ENCODE results near the gene IL1R2. TPM values are rescaled to one million over a fixed set of nuclear protein-coding genes. Genes with fewer than 3 reads are reported as not detected.

Gene IL1R2
- total RNA-seq, 4 donors from 2014 or later = 2.1 to 13.1 (median 5.8) TPM

DNA sequence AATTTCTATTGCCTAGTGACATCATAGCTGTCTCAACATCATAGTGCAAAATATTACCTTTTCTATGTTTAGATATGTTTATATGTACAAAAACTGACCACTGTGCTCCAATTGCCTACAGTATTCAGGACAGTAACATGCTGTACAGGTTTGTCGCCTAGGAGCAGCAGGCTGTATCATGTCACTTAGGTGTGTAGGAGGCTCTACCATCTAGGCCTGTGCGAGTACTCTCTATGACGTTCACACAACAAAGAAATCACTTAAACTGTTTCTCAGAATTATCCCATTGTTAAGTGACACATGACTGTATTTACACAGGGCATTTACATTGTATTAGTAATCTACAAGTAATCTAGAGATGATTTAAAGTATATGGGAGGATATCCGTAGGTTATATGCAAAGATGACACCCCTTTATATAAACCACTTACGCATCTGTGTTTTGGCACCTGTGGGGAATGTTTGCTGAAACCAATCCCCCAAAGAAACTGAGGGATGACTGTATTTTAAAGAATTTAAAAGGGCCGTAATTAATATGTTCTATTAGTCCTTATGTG lies 24.7 kb downstream of the IL1R2 start:
- Histone ChIP-seq H3K27ac (no peak overlapping the region), H3K9me3 (no peaks in the 10 kb centered on the region), H3K4me3 (no peak overlapping the region), H3K36me3 (no peaks in the 10 kb centered on the region), H3K4me1 (peaks cover 2 to 3% of the 10 kb centered on the region in 2 donors), H3K27me3 (no peaks in the 10 kb centered on the region)
- in situ Hi-C loops (cut with MboI; ENCODE audit: low sequenced_read_pairs in 4 of 4) = loop anchor here in 2 of 4 donors (5.0 to 25.0 kb wide), 2 partner anchors 341 to 421 kb away; partner anchors contain the start of gene IL18R1 (in 1 of the 2)
- intact Hi-C loops (cut with DNase I; ENCODE audit: low total_unique reads) = loop anchor here (5.0 kb wide), 1 partner anchor 54 kb away; no protein-coding TSS in a partner anchor
- TF ChIP-seq POLR2A (IDR thresholded peaks at IDR 0.05) = no peak
- no peak for TF ChIP-seq CTCF (IDR thresholded peaks at IDR 0.05 in 4 of 5, conservative IDR thresholded peaks at IDR 0.05 in 1 of 5)
- DNase-seq = no peak
- no peak for ATAC-seq

GRCh38 chr2:102018823-102019445 lies 27.2 kb downstream of the IL1R2 start:
- no peak for TF ChIP-seq CTCF (IDR thresholded peaks at IDR 0.05 in 4 of 5, conservative IDR thresholded peaks at IDR 0.05 in 1 of 5)
- no peak for TF ChIP-seq POLR2A (IDR thresholded peaks at IDR 0.05)
- in situ Hi-C loops (cut with MboI; ENCODE audit: low sequenced_read_pairs in 4 of 4) = loop anchor here in 2 of 4 donors (5.0 to 25.0 kb wide), 2 partner anchors 338 to 418 kb away; partner anchors contain the start of gene IL18R1 (in 1 of the 2)
- no peaks in the 10 kb centered on the region for H3K9me3 ChIP-seq
- H3K27me3 ChIP-seq = no peaks in the 10 kb centered on the region
- no peaks in the 10 kb centered on the region for H3K36me3 ChIP-seq
- DNase-seq (no peak), ATAC-seq (no peak)
- peaks cover 3 to 8% of the 10 kb centered on the region in 2 donors for H3K4me1 ChIP-seq
- intact Hi-C loops (cut with DNase I; ENCODE audit: low total_unique reads) = loop anchor here (5.0 kb wide), 1 partner anchor 57 kb away; no protein-coding TSS in a partner anchor
- H3K27ac ChIP-seq = no peak overlapping the region
- no peak overlapping the region for H3K4me3 ChIP-seq

DNA sequence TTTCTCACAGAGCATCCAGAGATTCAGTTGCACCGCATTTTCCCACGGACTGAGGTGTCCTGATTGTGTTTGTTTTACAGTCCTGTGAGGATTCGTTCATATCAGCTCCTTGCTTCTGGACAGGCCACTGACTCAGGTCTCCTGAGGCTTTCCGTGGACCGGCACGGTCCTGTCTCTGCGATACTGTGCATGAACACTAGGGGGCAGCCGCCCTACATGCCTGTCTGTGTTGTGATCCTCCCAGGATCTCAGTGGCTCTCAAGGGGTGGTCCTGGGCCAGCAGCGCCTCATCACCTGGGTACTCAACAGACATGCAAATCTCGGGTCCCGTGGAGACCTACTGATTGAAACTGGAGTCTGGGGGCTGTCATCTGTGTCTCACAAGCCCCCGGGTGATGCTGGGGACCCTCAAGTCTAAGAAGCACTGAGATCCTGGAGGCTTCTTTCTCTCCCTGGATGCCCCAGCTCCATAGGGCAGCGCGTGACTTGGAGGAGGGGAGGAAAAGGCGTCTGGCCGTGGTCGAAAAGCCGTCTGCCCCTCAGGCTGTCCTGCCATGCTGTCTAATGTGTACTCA lies 28.9 kb downstream of the IL1R2 start:
- no peak overlapping the region for H3K4me3 ChIP-seq
- H3K27ac ChIP-seq = no peak overlapping the region
- peaks cover 3 to 19% of the 10 kb centered on the region in 2 donors for H3K4me1 ChIP-seq
- DNase-seq (peak; percentile 77 to 87), ATAC-seq (peak; percentile 82 to 97)
- TF ChIP-seq CTCF (IDR thresholded peaks at IDR 0.05 in 4 of 5, conservative IDR thresholded peaks at IDR 0.05 in 1 of 5) (peak; percentile 97 to 100 (median 98)), POLR2A (IDR thresholded peaks at IDR 0.05) (no peak)
- no peaks in the 10 kb centered on the region for H3K9me3 ChIP-seq
- no peaks in the 10 kb centered on the region for H3K27me3 ChIP-seq
- intact Hi-C loops (cut with DNase I; ENCODE audit: low total_unique reads) = loop anchor here (1.0 to 5.0 kb wide), 4 partner anchors 146 to 337 kb away; partner anchors contain the start of genes IL18R1 and IL1RL2
- in situ Hi-C loops (cut with MboI; ENCODE audit: low sequenced_read_pairs in 4 of 4) = loop anchor here (5.0 to 25.0 kb wide), 6 partner anchors 134 to 417 kb away; no protein-coding TSS in a partner anchor
- no peaks in the 10 kb centered on the region for H3K36me3 ChIP-seq

DNA sequence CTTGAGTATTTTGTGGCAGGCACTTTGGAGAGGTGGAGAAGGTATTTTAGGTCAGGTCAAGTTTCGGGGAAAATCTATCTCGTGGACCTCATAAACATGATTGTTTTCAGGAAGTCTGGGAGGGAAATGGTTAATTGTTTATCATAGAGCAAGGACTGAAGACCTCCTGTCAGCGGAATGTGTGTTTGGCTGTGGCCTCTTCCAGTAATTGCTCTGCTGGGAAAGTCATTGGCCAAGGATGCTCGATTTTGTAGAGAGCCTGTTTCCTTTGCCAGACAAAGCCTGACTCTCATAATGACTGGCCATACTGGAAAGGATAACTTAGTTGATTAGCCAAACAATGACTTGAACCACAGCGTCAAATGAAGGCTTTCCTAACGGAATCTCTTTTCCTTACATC lies 30.0 kb downstream of the IL1R2 start:
- H3K4me3 ChIP-seq = no peak overlapping the region
- DNase-seq = no peak
- no peak for TF ChIP-seq CTCF (IDR thresholded peaks at IDR 0.05 in 4 of 5, conservative IDR thresholded peaks at IDR 0.05 in 1 of 5)
- TF ChIP-seq POLR2A (IDR thresholded peaks at IDR 0.05) = no peak
- H3K27ac ChIP-seq = peak overlapping the region in 3 of 4 donors; percentile 19 to 48 (median 35)
- in situ Hi-C loops (cut with MboI; ENCODE audit: low sequenced_read_pairs in 4 of 4) = loop anchor here (5.0 to 25.0 kb wide), 6 partner anchors 133 to 416 kb away; no protein-coding TSS in a partner anchor
- no peak for ATAC-seq
- H3K9me3 ChIP-seq = no peaks in the 10 kb centered on the region
- peaks cover 6 to 30% of the 10 kb centered on the region in 2 donors for H3K4me1 ChIP-seq
- H3K36me3 ChIP-seq = no peaks in the 10 kb centered on the region
- intact Hi-C loops (cut with DNase I; ENCODE audit: low total_unique reads) = loop anchor here (5.0 kb wide), 1 partner anchor 336 kb away; the partner anchor contains the start of gene IL18R1
- H3K27me3 ChIP-seq = no peaks in the 10 kb centered on the region

Data from gastrocnemius medialis (tissue), 4 donors.